GM12874 (cell line): ENCODE data around the gene RTN4.

Experiments used
- TF ChIP-seq, protein P1 (sequence below): IDR thresholded peaks from 2 replicates; pipeline ENCODE4 v1.5.1; 2011; ENCODE audit warnings: low read depth, mild to moderate bottlenecking, control low read depth, low read length, moderate library complexity; ENCODE audit not compliant: insufficient read depth

The RTN4 gene

DNA sequence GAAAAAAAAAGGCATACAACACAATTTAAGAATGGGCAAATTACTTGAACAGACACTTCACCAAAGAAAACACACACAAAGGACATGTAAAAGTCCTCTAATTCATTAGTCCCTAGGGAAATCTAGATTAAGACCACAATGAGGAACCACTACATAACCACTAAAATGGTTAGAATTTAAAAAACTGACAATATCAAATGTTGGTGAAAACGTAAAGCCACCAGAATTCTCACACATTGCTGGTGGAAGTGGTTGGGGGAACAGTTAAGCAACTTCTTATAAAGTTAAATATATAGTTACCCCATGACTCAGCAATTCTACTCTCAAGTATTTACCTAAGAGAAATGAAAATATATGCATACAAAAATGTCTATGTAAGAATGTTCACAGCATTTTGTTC, 11.8 kb downstream of the RTN4 start:
- TF ChIP-seq, protein P1, sequence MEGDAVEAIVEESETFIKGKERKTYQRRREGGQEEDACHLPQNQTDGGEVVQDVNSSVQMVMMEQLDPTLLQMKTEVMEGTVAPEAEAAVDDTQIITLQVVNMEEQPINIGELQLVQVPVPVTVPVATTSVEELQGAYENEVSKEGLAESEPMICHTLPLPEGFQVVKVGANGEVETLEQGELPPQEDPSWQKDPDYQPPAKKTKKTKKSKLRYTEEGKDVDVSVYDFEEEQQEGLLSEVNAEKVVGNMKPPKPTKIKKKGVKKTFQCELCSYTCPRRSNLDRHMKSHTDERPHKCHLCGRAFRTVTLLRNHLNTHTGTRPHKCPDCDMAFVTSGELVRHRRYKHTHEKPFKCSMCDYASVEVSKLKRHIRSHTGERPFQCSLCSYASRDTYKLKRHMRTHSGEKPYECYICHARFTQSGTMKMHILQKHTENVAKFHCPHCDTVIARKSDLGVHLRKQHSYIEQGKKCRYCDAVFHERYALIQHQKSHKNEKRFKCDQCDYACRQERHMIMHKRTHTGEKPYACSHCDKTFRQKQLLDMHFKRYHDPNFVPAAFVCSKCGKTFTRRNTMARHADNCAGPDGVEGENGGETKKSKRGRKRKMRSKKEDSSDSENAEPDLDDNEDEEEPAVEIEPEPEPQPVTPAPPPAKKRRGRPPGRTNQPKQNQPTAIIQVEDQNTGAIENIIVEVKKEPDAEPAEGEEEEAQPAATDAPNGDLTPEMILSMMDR: no peak

DNA sequence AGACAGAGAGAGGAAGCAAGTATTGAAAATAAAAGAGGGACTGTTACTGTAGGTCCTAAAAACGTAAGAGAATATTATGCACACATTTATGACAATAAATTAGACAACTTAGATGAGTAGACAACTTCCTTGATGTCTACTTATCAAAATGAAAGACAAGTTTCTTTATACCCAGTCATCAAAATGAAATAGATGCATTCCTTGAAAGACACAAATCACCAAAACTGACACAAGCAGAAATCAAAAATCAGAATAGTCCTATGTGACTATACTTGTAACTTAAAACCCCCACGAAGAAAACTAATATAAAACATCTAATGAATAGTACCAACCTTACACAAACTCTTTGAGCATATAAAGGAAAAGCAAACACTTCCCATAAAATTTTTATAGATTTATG, 14.5 kb downstream of the RTN4 start:
- TF ChIP-seq, protein P1: no peak

DNA sequence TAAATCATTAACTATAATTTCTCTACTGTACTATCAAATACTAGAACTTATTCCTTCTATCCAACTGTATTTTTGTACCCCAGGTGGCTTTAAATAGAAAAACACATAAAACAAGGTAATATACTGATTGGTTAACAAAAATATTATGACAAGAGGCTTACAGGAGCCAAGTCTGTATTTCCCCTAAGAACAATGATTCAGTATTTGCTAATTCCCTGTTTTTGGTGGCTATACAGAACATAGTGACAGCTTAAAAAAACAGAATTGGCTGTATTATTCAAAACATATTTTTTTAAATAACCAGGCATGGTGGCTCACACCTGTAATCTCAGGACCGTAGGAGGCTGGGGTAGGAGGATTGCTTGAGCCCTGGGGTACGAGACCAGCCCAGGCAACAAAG, 16.3 kb downstream of the RTN4 start:
- TF ChIP-seq, protein P1: no peak

DNA sequence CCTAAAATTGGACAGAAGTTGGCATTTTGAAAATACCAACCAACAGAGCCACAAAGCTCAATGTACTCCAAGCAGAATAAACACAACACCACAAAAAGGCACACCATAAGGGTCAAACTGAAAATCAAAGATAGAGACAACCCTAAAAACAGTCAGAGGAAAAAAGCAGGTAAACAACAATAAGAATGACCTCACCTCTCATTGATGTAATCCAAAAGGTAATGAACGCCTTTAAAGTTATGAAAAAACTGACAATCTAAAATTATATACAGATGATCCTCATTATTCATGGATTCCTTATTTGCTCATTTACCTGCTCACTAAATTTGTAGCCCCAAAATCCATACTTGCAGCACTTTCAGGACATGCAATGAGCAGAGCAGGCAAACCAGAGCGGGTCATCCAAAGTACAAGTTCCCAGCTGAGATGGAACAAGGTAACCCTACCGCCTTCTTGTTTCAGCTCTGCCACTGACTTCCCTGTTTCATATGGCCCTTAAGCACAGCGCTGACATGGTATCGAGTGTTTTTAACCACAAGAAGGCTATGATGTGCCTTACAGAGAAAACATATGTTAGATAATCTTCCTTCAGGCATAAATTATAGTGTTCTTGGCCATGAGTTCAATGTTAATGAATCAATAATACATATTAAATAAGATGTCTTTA, 17.0 kb downstream of the RTN4 start:
- TF ChIP-seq, protein P1: no peak

DNA sequence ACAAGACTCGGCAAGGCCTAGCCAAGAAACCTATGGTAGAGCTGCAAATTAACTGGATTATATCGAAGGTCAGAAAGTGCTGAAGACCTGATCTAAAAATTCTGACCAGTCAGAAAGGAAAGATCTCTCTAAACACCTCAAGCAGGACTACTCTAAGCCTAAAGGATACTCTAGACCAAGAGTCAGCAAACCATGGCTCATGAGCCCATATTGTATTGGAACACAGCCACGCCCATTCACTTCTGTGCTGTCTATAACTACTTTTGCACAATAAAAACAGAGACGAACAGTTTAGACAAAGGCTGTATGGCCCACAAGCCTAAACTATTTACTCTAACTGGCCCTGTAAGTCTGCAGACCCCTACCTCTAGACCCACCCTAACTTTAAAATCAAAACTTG, 18.7 kb downstream of the RTN4 start:
- TF ChIP-seq, protein P1: no peak

DNA sequence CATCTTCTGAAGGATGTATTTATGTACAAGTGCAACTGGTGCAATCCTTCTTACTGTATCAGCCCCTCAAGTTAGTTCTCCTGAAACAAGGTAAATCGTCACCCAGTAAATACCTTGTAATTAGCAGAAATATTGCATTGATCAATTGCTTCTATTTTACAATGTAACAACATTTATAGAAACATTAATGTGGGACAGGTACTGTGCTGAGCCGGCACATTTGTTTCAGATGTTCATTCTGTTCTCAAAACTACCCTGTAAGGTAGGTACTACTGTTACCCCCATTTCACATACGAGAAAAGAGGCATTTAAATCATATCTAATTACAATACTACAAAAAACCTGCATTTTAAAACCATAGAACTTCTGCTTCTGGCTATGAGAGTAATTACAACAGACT, 19.5 kb downstream of the RTN4 start:
- TF ChIP-seq, protein P1: no peak

DNA sequence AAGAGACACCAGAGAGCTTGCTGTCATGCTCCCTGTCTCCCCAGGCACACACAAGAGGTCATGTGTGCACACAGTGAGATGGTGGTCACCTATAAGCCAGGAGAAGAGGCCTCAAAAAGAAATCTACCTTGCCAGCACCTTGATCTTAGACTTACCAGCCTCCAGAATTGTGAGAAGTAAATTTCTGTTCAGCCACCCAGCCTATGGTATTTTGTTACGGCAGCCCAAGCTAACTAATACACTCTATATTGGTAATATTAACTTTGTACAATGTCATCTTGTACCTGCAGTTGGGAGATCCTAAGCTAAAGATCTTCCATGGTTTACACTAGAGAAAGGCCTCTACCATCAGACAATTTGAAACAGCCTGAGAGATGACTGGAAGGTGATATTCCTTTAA, 21.2 kb downstream of the RTN4 start:
- TF ChIP-seq, protein P1: no peak
